GM23338 (cell line): ENCODE measurements around the gene PARVA. TPM values are rescaled to one million over a fixed set of nuclear protein-coding genes. Genes with fewer than 3 reads are reported as not detected.

ENCODE experiments used
- CTCF ChIP-seq, 2 experiments: fragments of 200-600 bp in 1 of 2; sonication (generic) in 1 of 2; conservative IDR thresholded peaks; 2 replicates each; pipeline versions ENCODE4 v1.5.1 to v1.6.1; 2016 to 2017; ENCODE audit warnings: antibody characterized with exemption in 2 of 2, low read depth in 2 of 2, mild to moderate bottlenecking in 2 of 2, moderate library complexity in 1 of 2
- EZH2 ChIP-seq: fragments of 200-600 bp; sonication (generic); IDR thresholded peaks from one replicate; pipeline ENCODE4 v1.8.0; 2017; ENCODE audit warnings: antibody characterized with exemption, mild to moderate bottlenecking, low read depth; ENCODE audit not compliant: unreplicated experiment
- POLR2AphosphoS5 ChIP-seq: IDR thresholded peaks from 2 replicates; pipeline ENCODE4 v1.6.1; 2016; ENCODE audit warnings: antibody characterized with exemption, low read depth
- ZNF114 ChIP-seq: fragments of 250-450 bp; sonication (Bioruptor Pico); IDR thresholded peaks from 2 replicates; pipeline ENCODE4 v1.5.0; 2020; ENCODE audit warnings: mild to moderate bottlenecking, moderate library complexity
- ZNF462 ChIP-seq: fragments of 250-450 bp; sonication (Bioruptor Pico); IDR thresholded peaks from 2 replicates; pipeline ENCODE4 v1.5.0; 2020; ENCODE audit warnings: mild to moderate bottlenecking, moderate library complexity
- polyA plus RNA-seq: library from polyadenylated mRNA; unstranded; fragments of >200 nt; fragmentation: Nextera tagmentation; extraction: Ambion mirVana; gene quantifications from 2 replicates; pipeline ENCODE4 v1.2.1, GENCODE V29; 2016
- total RNA-seq: library from RNA; depleted of rRNA; stranded (reverse); fragments of >200 nt; shearing (Covaris generic); gene quantifications from 2 replicates; pipeline ENCODE4 v1.2.3, GENCODE V29; 2014

The PARVA gene
- total and polyA plus RNA-seq, 2 experiments from 2014 or later: 5.8 to 6.9 TPM

- no peak for TF ChIP-seq ZNF462
- no peak for TF ChIP-seq EZH2
- no peak for TF ChIP-seq POLR2AphosphoS5
- TF ChIP-seq CTCF (conservative IDR thresholded peaks at IDR 0.05; ENCODE audit: low read depth in 2 of 2): no peak
- no peak for TF ChIP-seq ZNF114 (CRISPR knock-in tag)
Measured at GRCh38 chr11:12573707-12574485, 196.5 kb downstream of the PARVA start (continued).
